ENCODE results near the gene CCDC57.

Gene CCDC57

DNA sequence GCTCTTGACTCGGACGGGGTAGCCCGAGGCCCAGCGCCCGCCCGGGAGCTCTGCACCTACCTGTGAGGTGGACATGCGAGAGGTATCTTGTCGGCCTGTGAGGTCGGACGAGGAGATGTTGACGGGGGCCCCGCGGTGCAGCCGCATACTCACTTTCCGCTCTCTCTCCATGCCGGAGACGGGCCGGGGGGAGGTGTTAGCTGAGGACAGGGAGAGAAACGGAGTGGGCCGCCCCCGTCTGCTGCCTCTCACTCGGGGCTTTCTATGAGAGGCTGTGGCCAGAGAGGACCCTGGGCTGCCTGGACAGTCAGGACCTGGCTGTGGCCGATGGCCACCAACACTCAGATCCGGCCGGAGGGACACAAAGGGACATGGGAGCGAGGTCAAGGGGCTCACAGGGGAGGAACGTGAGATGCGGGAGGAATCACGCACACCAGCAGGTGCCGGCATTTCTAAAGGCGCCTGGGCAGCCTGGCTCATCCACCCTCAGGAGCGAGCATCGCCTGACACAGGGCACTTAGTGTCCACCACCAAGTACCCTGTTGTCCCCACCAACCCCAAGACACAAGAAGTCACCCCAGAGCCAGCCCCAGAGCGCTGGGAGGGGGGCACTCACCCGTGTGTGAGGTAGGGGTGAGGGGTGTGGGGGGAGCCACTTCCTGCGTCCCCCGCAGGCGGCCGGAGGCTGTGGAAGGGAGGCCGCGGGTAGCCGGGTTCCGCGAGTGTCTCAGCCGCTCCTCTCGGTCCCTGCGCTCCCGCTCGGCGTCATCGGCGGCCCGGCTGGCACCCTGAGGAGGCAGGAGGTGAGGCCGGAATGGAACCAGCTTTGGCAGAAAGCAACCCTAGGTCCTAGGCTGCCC is 36.4 kb upstream of the CCDC57 start:
- ChIA-PET POLR2A (ENCODE audit: low non-redundant PET) (no interaction called here), CTCF (no interaction called here)
- TF ChIP-seq, protein P1, sequence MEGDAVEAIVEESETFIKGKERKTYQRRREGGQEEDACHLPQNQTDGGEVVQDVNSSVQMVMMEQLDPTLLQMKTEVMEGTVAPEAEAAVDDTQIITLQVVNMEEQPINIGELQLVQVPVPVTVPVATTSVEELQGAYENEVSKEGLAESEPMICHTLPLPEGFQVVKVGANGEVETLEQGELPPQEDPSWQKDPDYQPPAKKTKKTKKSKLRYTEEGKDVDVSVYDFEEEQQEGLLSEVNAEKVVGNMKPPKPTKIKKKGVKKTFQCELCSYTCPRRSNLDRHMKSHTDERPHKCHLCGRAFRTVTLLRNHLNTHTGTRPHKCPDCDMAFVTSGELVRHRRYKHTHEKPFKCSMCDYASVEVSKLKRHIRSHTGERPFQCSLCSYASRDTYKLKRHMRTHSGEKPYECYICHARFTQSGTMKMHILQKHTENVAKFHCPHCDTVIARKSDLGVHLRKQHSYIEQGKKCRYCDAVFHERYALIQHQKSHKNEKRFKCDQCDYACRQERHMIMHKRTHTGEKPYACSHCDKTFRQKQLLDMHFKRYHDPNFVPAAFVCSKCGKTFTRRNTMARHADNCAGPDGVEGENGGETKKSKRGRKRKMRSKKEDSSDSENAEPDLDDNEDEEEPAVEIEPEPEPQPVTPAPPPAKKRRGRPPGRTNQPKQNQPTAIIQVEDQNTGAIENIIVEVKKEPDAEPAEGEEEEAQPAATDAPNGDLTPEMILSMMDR (conservative IDR thresholded peaks at IDR 0.05; ENCODE audit: low read depth), result no peak
- no peak for DNase-seq (ENCODE audit: low spot score)
- peak overlapping the region; percentile 99 for H3K27ac ChIP-seq

DNA sequence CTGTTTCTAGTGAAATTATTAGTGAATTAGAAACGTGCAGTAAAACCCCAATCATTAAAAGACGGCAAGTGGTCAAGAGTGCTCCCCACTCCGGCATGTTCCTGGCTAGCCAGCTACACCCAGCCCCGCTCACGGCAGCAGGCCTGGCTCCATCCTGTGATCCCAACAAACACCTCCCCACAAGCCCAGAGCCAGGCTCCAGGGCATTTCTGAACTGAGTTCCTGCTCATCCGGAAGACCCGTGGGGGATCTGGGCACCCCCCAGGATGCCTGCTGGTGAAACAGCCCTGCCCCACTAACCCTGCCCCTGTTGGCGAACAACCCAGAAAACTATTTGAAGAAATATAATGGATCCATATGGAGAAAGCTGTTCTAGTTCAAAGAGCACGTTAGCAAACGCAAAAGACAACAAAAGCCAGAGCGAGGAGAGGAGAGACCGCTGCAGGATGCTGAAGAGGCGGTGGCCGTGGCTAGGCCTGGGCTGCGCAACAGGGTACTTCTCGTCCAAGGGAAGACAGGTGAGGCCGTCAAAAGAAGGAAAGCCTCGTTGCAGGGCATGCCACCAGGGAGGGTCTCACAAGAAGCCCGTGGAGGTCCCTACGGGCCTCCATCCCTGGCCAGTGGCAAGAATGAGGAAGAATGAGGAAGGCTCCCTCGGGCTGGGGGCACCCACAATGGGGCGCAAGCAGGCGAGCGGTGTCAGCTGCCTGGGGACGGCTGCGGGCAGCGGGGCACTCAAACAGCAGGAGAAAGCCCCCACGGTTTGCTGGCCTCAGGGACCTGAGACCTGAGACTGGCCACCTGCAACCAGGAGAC is 35.4 kb upstream of the CCDC57 start:
- TF ChIP-seq, protein P1 (conservative IDR thresholded peaks at IDR 0.05; ENCODE audit: low read depth), result no peak
- H3K27ac ChIP-seq, result peak overlapping the region; percentile 99
- ChIA-PET POLR2A (ENCODE audit: low non-redundant PET) (no interaction called here), CTCF (no interaction called here)
- DNase-seq (ENCODE audit: low spot score), result no peak

DNA sequence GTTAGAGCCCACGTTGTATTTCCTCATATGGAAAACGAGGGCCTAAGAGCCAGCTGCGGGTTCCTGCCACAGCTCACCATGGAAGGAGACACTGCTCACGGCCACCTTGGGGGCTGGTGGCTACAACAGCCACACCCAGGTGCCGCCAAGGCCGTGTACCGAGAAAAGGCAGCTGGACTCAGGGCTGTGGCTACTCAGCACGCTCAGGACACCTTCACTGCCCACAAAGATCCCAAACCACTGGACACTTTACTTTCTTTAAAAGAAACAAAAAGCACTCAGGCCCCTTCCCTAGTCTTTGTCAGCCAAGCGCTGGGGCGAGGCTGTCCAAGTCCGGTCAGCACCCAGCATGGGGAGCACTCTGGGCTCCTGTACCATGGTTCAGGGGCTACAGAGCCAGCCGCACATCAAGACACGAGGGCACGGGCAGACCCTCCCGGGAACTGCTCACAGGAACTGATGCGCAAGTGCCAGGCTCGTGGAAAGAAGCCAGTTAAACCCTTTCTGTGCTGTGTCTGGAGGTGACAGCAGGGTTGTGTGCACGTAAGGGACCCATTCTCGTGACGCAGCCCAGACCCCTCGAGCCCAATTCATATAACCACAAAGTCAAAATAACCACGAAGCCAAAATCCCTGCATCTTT is 34.7 kb upstream of the CCDC57 start:
- H3K27ac ChIP-seq, result peak overlapping the region; percentile 99
- POLR2A ChIA-PET (ENCODE audit: low non-redundant PET), result no interaction called here
- CTCF ChIA-PET, result interaction anchor here (1.1 kb wide), 1 partner anchor 9 kb away, joined by 3 read pairs; no protein-coding TSS in a partner anchor
- DNase-seq (ENCODE audit: low spot score), result no peak
- TF ChIP-seq, protein P1 (conservative IDR thresholded peaks at IDR 0.05; ENCODE audit: low read depth), result no peak

DNA sequence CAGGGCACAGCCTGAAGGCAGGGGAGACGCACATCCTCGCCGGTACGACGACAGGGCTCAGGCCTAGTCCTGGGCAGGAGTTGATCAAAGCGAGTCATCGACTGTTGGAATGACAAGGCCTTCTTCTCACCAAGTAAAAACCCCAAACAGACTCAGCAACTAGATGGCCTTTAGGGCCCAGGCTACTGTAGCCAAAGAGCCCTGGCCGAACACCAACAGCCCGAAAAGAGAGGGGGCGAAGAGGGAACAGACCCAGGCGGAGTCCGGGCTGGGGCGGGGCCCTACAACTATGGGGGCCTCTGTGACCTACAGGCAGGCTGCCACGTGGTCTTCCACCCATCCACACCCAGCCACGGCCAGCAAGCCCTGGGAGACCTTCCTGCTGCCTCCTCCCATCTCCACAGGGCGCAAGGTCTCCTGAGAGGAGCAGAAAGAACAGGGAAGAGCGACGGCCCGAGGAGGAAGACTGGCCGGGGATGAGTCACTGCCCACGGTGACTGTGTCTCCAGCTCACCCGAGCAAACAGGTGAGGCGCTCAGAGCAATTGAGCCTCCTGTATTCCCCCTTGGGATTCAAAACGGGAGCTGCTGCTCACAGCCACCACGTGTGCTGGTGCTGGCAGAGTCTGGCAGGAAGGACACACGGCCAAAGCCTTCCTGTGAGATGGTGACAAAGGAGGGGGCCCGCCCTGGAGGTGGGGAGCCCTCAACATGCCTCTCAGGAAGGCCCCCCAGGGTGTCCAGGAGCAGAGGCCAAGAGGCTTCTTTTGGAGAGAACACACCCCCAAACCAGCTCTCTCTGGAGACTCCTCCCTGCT is 33.9 kb upstream of the CCDC57 start:
- CTCF ChIA-PET, result interaction anchor here (1.1 kb wide), 1 partner anchor 9 kb away, joined by 3 read pairs; no protein-coding TSS in a partner anchor
- TF ChIP-seq, protein P1 (conservative IDR thresholded peaks at IDR 0.05; ENCODE audit: low read depth), result no peak
- POLR2A ChIA-PET (ENCODE audit: low non-redundant PET), result interaction anchor here (0.6 to 0.7 kb wide), 2 partner anchors 18 to 171 kb away, joined by 3 to 5 read pairs; no protein-coding TSS in a partner anchor
- H3K27ac ChIP-seq, result peak overlapping the region; percentile 99
- peak; percentile 84 for DNase-seq (ENCODE audit: low spot score)

DNA sequence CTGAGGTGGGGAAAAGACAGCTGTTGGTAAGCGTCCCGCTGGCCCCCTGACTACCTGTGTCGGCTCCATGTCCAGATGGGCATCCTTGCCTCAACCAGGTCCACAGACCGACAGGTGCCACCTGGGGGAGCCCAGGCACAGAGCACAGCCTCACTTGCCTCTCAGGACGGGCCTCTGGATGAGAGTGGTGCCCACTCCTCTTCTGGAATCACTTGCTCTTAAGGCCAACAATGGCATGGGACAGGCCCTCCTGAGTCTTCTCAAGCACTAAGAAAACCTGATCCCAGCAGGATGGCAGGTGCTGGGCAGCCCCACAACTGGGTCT is 33.4 kb upstream of the CCDC57 start:
- H3K27ac ChIP-seq, result peak overlapping the region; percentile 99
- TF ChIP-seq, protein P1 (conservative IDR thresholded peaks at IDR 0.05; ENCODE audit: low read depth), result no peak
- ChIA-PET POLR2A (ENCODE audit: low non-redundant PET) (interaction anchor here (0.6 to 0.7 kb wide), 3 partner anchors 19 to 172 kb away, joined by 3 to 5 read pairs (median 3); no protein-coding TSS in a partner anchor), CTCF (interaction anchor here (0.7 kb wide), 1 partner anchor 216 kb away, joined by 3 read pairs; no protein-coding TSS in a partner anchor)
- no peak for DNase-seq (ENCODE audit: low spot score)
